ENCODE measurements around the gene CCN2.

Gene CCN2

GRCh38 chr6:131947986-131948661 lies 3.0 kb downstream of the CCN2 start:
- TF ChIP-seq L3MBTL2 (conservative IDR thresholded peaks at IDR 0.05) (no peak), FOXA1 (IDR thresholded peaks at IDR 0.05) (no peak), FOXM1 (IDR thresholded peaks at IDR 0.05; ENCODE audit: borderline replicate concordance) (no peak), FOXK2 (IDR thresholded peaks at IDR 0.05) (no peak), ARNT (IDR thresholded peaks at IDR 0.05) (no peak)
- DNase-seq (ENCODE audit: extremely low spot score): no peak
- ChIA-PET POLR2A (no interaction called here), CTCF (interaction anchor here (0.7 kb wide), 1 partner anchor 780 kb away, joined by 3 read pairs; no protein-coding TSS in a partner anchor)

GRCh38 chr6:131946992-131947955 lies 3.9 kb downstream of the CCN2 start:
- CTCF ChIA-PET: interaction anchor here (1.7 kb wide), 1 partner anchor 32 kb away, joined by 3 read pairs; no protein-coding TSS in a partner anchor
- no peak for DNase-seq (ENCODE audit: extremely low spot score)
- no peak for TF ChIP-seq BHLHE40 (IDR thresholded peaks at IDR 0.05; ENCODE audit: borderline replicate concordance)
- no peak for TF ChIP-seq ELF4 (IDR thresholded peaks at IDR 0.05)
- TF ChIP-seq LEF1 (IDR thresholded peaks at IDR 0.05; ENCODE audit: borderline replicate concordance): no peak
- no peak for TF ChIP-seq CTBP1 (IDR thresholded peaks at IDR 0.05; ENCODE audit: borderline replicate concordance)
- TF ChIP-seq HDGF (IDR thresholded peaks at IDR 0.05; ENCODE audit: borderline replicate concordance): no peak
- TF ChIP-seq SP1 (IDR thresholded peaks at IDR 0.05): no peak
- TF ChIP-seq NFRKB (IDR thresholded peaks at IDR 0.05): no peak
- no peak for TF ChIP-seq ARNT (IDR thresholded peaks at IDR 0.05)
- TF ChIP-seq FOXA1 (IDR thresholded peaks at IDR 0.05): no peak
- TF ChIP-seq PKNOX1 (IDR thresholded peaks at IDR 0.05): no peak
- TF ChIP-seq ZNF384 (IDR thresholded peaks at IDR 0.05): no peak
- POLR2A ChIA-PET: no interaction called here

- ChIA-PET POLR2A (no interaction called here), CTCF (interaction anchor here (1.7 kb wide), 1 partner anchor 32 kb away, joined by 3 read pairs; no protein-coding TSS in a partner anchor)
- no peak for DNase-seq (ENCODE audit: extremely low spot score)
- no peak for TF ChIP-seq L3MBTL2 (conservative IDR thresholded peaks at IDR 0.05)
- no peak for TF ChIP-seq ZNF384 (IDR thresholded peaks at IDR 0.05)
- TF ChIP-seq FOXM1 (IDR thresholded peaks at IDR 0.05; ENCODE audit: borderline replicate concordance): no peak
- no peak for TF ChIP-seq NFRKB (IDR thresholded peaks at IDR 0.05)
- no peak for TF ChIP-seq FOXA1 (IDR thresholded peaks at IDR 0.05)
- TF ChIP-seq ARNT (IDR thresholded peaks at IDR 0.05): no peak
- TF ChIP-seq HDGF (IDR thresholded peaks at IDR 0.05; ENCODE audit: borderline replicate concordance): no peak
- TF ChIP-seq ELF4 (IDR thresholded peaks at IDR 0.05): no peak
- no peak for TF ChIP-seq SUZ12 (IDR thresholded peaks at IDR 0.05)
- TF ChIP-seq SP1 (IDR thresholded peaks at IDR 0.05): no peak
- no peak for TF ChIP-seq CTBP1 (IDR thresholded peaks at IDR 0.05; ENCODE audit: borderline replicate concordance)
- TF ChIP-seq FOXK2 (IDR thresholded peaks at IDR 0.05): no peak
- TF ChIP-seq PKNOX1 (IDR thresholded peaks at IDR 0.05): no peak
- TF ChIP-seq TARDBP (IDR thresholded peaks at IDR 0.05): no peak
- TF ChIP-seq BHLHE40 (IDR thresholded peaks at IDR 0.05; ENCODE audit: borderline replicate concordance): no peak
- no peak for TF ChIP-seq LEF1 (IDR thresholded peaks at IDR 0.05; ENCODE audit: borderline replicate concordance)
These were observed 4.7 kb downstream of the CCN2 start for GRCh38 chr6:131946404-131946991.

- CTCF ChIA-PET: interaction anchor here (0.6 to 1.7 kb wide), 2 partner anchors 29 to 31 kb away, joined by 3 read pairs; no protein-coding TSS in a partner anchor
- TF ChIP-seq ARNT (IDR thresholded peaks at IDR 0.05): no peak
- TF ChIP-seq FOXM1 (IDR thresholded peaks at IDR 0.05; ENCODE audit: borderline replicate concordance): no peak
- TF ChIP-seq PKNOX1 (IDR thresholded peaks at IDR 0.05): no peak
- no peak for TF ChIP-seq CTBP1 (IDR thresholded peaks at IDR 0.05; ENCODE audit: borderline replicate concordance)
- no peak for TF ChIP-seq FOXK2 (IDR thresholded peaks at IDR 0.05)
- TF ChIP-seq SUZ12 (IDR thresholded peaks at IDR 0.05): no peak
- no peak for TF ChIP-seq L3MBTL2 (conservative IDR thresholded peaks at IDR 0.05)
- no peak for TF ChIP-seq LEF1 (IDR thresholded peaks at IDR 0.05; ENCODE audit: borderline replicate concordance)
These were observed 5.2 kb downstream of the CCN2 start for GRCh38 chr6:131945971-131946370.

GRCh38 chr6:131937703-131938631 lies 13.2 kb downstream of the CCN2 start:
- no peak for DNase-seq (ENCODE audit: extremely low spot score)
- TF ChIP-seq NFRKB (IDR thresholded peaks at IDR 0.05) (no peak), CTBP1 (IDR thresholded peaks at IDR 0.05; ENCODE audit: borderline replicate concordance) (no peak), LEF1 (IDR thresholded peaks at IDR 0.05; ENCODE audit: borderline replicate concordance) (no peak), ARNT (IDR thresholded peaks at IDR 0.05) (no peak), PKNOX1 (IDR thresholded peaks at IDR 0.05) (no peak), SP1 (IDR thresholded peaks at IDR 0.05) (no peak)
- ChIA-PET POLR2A (interaction anchor here (2.1 kb wide), 1 partner anchor 13 kb away, joined by 9 read pairs; the partner anchor contains the start of gene CCN2), CTCF (no interaction called here)

More at GRCh38 chr6:131945971-131946370, 5.2 kb downstream of the CCN2 start:
- POLR2A ChIA-PET: no interaction called here
- DNase-seq (ENCODE audit: extremely low spot score): no peak

Measured in HEK293T (cell line).